Activated naive CD4-positive, alpha-beta T cell treated with anti-CD3 and anti-CD28 coated beads for 36 hours (primary cell): ENCODE results near the gene PLCB2. TPM values are rescaled to one million over a fixed set of nuclear protein-coding genes. Genes with fewer than 3 reads are reported as not detected.

Source experiments
- CTCF ChIA-PET: fragments of 350-600 bp; sonication (Branson Sonifier 250); formaldehyde crosslinking; loops from one replicate; lab custom pipeline; 2021; ENCODE audit warnings: antibody characterized with exemption; lab: Charles Lee
- DNase-seq: peaks from one replicate; pipeline ENCODE4 v3.0.0-alpha.2; 2020
- H3K27ac Mint-ChIP-seq: one replicate; pipeline ENCODE4 v1.8.0; 2021; ENCODE audit warnings: mild to moderate bottlenecking, mixed read lengths
- H3K27me3 Mint-ChIP-seq: one replicate; pipeline ENCODE4 v1.8.0; 2021; ENCODE audit warnings: low read depth, mixed read lengths
- H3K36me3 Mint-ChIP-seq: one replicate; pipeline ENCODE4 v1.8.0; 2021; ENCODE audit warnings: low read depth, mixed read lengths
- H3K4me1 Mint-ChIP-seq: one replicate; pipeline ENCODE4 v1.8.0; 2021; ENCODE audit warnings: low read depth, mixed read lengths
- H3K4me3 Mint-ChIP-seq: one replicate; pipeline ENCODE4 v1.8.0; 2021; ENCODE audit warnings: mild to moderate bottlenecking, moderate library complexity, mixed read lengths
- H3K9me3 Mint-ChIP-seq: one replicate; pipeline ENCODE4 v1.8.0; 2021; ENCODE audit warnings: mixed read lengths
- intact Hi-C: fragments of 100-400 bp; cut with micrococcal nuclease; formaldehyde crosslinking; loops from one replicate; pipeline ENCODE4 v1.15.1; 2023
- total RNA-seq, 2 experiments: library from RNA; stranded (reverse); gene quantifications; one replicate each; pipeline ENCODE4 v1.2.3, GENCODE V29; 2021

Gene PLCB2
- total RNA-seq, 2 experiments from 2014 or later: 55.0 to 56.7 TPM

DNA sequence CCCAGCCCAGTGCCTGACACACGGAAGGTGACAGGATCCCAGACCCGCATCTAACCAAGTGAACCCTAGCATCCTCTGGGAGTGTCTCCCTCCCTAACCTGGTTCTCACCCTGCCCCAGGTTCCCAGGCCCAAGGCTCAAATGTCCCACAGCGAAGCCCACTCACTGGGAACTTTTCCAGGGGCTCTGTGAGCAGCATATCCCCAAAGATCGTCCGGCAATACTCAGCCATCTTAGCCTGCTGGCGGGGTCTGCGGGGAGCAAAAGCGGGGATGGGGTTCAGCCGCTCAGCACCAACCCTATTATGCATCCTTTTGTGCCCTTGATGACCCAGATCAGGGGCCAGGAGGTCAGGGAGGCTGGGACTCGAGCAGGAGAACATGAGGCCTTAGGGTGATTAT lies 10.4 kb downstream of the PLCB2 start:
- H3K4me3 Mint-ChIP-seq: no peak overlapping the region

DNA sequence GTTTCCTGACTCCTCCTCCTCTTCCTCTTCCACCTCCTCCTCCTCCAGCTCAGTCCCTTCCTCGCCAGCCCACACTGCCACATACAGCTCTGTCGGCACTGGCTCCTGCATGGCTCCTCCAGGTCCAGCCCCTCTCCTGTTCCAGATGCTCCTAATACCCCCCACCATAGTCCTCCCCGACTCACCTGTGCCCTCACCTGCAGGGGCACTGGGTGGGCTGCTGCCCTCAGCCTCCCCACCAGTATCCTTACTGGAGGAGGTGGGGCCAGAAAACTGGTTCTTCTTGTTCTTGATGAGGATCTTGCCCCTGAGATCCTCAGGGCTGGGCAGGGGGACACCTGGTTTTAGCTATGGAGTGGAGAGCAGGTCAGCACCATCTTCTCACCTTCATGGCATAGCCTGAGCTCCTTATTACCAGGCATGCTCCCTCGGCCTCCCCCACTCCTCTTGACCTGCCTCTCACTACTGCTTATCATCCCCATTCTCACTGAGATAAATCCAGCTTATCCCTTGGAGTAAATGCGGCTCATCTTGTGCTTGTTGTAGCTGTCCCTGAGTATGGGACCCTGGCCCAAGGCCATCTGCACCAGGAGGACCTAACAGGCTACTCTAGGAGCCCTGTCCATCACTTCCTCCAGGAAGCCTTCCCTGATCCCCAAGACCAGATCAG lies 11.0 kb downstream of the PLCB2 start:
- intact Hi-C loops: no loop called here
- H3K36me3 Mint-ChIP-seq: peaks cover 21% of the 10 kb centered on the region
- CTCF ChIA-PET: interaction anchor here (1.0 kb wide), 2 partner anchors 13 to 14 kb away, joined by 3 read pairs; no protein-coding TSS in a partner anchor
- H3K27ac Mint-ChIP-seq: no peak overlapping the region
- peaks cover 2% of the 10 kb centered on the region for H3K9me3 Mint-ChIP-seq
- DNase-seq: no peak
- H3K4me3 Mint-ChIP-seq: no peak overlapping the region
- H3K27me3 Mint-ChIP-seq: no peaks in the 10 kb centered on the region
- no peaks in the 10 kb centered on the region for H3K4me1 Mint-ChIP-seq

More for the DNA sequence above, 10.4 kb downstream of the PLCB2 start:
- Mint-ChIP-seq H3K27ac (no peak overlapping the region), H3K27me3 (no peaks in the 10 kb centered on the region), H3K36me3 (peaks cover 23% of the 10 kb centered on the region), H3K4me1 (no peaks in the 10 kb centered on the region), H3K9me3 (peaks cover 2% of the 10 kb centered on the region)
- CTCF ChIA-PET: interaction anchor here (1.0 to 1.1 kb wide), 2 partner anchors 12 to 18 kb away, joined by 3 read pairs; no protein-coding TSS in a partner anchor
- intact Hi-C loops: no loop called here
- no peak for DNase-seq

DNA sequence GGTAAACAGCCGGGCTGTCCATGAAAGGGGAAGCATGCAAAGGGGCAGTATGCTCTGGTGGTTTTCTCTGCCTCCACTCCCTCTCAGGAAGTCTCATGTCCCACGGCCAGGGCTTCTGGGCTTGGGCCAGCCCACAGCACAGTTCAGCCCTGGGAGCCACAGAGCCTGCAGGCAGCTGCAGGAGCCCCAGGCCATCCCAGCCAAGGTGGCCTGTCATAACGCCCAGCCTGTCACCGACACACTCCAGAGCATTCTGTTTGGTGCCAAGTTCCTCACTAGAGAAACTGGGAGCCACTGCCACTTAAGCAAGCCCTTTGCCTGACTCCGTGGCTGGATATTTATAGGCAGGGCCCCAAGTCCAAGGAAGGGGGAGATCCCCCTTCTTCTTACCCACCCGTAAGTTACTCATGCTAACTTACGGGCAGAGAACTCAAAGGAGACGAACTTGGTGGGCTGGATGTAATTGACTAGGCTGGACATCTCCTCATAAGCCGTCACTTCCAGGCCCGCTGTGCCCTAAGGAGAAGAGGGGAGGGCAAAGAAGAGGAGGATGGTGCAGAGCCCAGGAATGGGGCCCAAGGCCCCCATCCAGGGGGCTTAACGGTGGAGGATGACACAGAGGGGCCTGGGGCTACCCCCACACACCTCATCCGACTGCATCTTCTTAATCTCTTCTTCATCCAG lies 11.7 kb downstream of the PLCB2 start:
- no peaks in the 10 kb centered on the region for H3K27me3 Mint-ChIP-seq
- CTCF ChIA-PET: interaction anchor here (1.0 to 1.7 kb wide), 4 partner anchors 14 to 21 kb away, joined by 3 to 8 read pairs (median 4); no protein-coding TSS in a partner anchor
- DNase-seq: no peak
- no peak overlapping the region for H3K4me3 Mint-ChIP-seq
- H3K27ac Mint-ChIP-seq: no peak overlapping the region
- no peaks in the 10 kb centered on the region for H3K4me1 Mint-ChIP-seq
- intact Hi-C loops: no loop called here
- peaks cover 17% of the 10 kb centered on the region for H3K36me3 Mint-ChIP-seq
- H3K9me3 Mint-ChIP-seq: peaks cover 2% of the 10 kb centered on the region

DNA sequence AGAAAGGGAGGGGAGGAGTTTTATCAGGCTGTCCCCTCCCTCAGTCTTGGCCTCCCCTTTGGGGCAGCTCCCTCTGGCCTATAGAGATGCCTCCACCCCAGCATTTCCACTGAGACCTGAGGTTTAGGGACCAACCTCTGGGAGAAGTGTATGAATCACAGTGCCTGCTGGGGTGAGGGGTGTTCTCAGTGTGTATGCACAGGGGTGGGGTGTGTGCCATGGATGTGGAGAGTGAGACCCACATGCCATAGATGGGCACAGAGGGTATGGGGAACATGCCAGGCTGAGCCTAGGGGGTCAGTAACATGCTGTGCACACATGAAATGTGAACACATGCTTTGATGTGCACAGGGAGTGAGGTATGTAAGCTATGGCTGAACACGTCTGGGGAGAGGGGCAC lies 12.4 kb downstream of the PLCB2 start:
- DNase-seq: no peak
- Mint-ChIP-seq H3K4me1 (no peaks in the 10 kb centered on the region), H3K27ac (no peak overlapping the region), H3K36me3 (peaks cover 12% of the 10 kb centered on the region), H3K9me3 (no peaks in the 10 kb centered on the region), H3K4me3 (no peak overlapping the region), H3K27me3 (no peaks in the 10 kb centered on the region)
- intact Hi-C loops: no loop called here
- CTCF ChIA-PET: interaction anchor here (1.0 to 1.7 kb wide), 3 partner anchors 14 to 21 kb away, joined by 4 to 8 read pairs (median 4); no protein-coding TSS in a partner anchor

DNA sequence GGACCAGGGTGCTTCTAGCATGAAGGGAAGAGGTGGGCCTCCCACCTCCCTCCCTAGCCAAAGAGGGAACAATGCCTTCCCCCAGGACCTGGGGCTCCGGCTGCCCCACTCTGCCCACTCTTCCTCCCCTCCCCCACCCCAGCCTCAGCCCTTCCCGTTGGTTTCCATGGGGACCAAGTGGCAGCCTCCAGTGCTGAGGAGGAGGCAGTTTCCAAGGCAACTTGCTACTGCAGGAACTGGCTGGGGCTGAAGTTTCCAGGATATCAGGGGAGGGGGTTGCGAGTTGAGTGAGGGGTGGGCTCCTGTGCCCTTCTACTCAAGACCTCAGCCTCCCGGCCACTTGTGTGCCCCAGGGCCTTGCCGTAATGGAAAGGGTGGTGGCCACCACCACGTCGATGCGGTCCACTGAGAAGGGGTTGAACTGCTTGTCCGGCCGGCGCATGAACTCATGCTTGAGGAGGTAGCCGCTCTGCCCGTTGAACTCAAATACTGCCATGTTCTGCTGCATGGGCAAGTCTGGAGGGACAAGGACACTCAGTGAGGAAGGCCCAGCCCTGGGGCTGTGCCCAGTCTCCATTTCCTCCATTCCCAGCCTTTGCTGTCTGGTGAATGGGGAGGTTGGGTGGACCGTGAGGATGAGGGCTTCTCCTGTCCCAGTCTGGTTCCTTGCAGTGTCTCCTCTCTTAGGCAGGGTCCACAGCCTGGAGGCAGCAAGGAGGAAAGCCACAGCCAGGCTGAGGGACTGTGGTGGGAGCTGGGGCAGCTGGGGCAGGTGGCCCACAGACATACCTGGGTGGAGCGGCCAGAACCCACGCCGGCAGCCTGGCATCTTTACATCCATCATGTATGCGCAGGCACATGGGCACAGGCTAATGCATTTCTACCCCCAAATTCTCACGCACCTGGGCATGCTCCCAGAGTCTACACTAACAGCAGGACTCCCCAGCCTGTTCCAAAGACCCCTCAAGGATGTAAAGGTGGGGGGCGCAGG lies 13.5 kb downstream of the PLCB2 start:
- no peak for DNase-seq
- H3K4me1 Mint-ChIP-seq: no peaks in the 10 kb centered on the region
- H3K36me3 Mint-ChIP-seq: peaks cover 4% of the 10 kb centered on the region
- H3K4me3 Mint-ChIP-seq: no peak overlapping the region
- CTCF ChIA-PET: interaction anchor here (1.1 to 1.7 kb wide), 4 partner anchors 13 to 17 kb away, joined by 3 to 7 read pairs (median 4); partner anchors contain the start of gene PLCB2
- intact Hi-C loops: no loop called here
- H3K9me3 Mint-ChIP-seq: no peaks in the 10 kb centered on the region
- H3K27ac Mint-ChIP-seq: no peak overlapping the region
- no peaks in the 10 kb centered on the region for H3K27me3 Mint-ChIP-seq

DNA sequence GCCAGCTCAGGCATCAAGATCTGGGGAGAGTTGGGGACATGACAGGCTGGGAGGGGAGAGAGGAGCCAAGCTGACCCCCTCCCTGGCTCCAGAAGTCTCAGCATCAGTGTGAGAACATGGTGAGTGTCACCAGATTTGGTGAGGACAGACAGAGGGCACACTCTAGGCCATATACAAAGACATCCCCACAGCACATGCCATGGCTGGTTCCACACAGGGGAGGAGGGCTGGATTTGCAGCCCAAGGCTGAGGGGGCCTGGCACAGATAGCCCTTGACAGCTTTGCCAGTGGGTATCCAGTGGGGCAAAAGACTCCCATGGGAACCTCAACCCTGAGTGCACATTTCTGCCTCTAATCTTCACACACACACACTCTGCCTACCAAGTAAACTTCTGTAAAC lies 14.7 kb downstream of the PLCB2 start:
- Mint-ChIP-seq H3K4me1 (no peaks in the 10 kb centered on the region), H3K4me3 (no peak overlapping the region), H3K27ac (no peak overlapping the region), H3K9me3 (no peaks in the 10 kb centered on the region), H3K36me3 (peaks cover 2% of the 10 kb centered on the region), H3K27me3 (no peaks in the 10 kb centered on the region)
- CTCF ChIA-PET: interaction anchor here (1.1 to 1.5 kb wide), 2 partner anchors 13 to 15 kb away, joined by 3 to 7 read pairs; partner anchors contain the start of gene PLCB2
- DNase-seq: no peak
- intact Hi-C loops: no loop called here

DNA sequence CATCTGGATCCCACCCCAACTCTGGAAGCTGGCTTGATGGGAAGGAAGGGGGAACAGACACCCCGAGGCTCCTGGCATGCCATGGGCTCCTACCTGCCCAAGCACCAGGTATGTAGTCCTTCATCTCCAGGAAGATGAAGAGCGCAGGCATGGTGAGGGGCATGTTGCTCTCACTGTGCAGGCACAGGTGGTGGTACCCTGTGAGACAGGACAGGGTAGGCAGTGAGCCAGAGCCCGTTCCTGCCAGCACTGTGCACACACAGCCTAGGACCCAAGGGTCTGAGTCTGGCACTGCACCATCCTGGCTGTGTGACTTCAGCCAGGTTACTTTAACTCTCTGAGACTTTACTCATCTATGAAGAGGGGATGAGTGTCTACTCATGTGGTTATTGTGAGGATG lies 15.5 kb downstream of the PLCB2 start:
- intact Hi-C loops: no loop called here
- DNase-seq: no peak
- CTCF ChIA-PET: interaction anchor here (1.5 to 4.8 kb wide), 2 partner anchors 12 to 17 kb away, joined by 7 to 40 read pairs; partner anchors contain the start of gene PLCB2
- H3K4me1 Mint-ChIP-seq: no peaks in the 10 kb centered on the region
- peaks cover 2% of the 10 kb centered on the region for H3K36me3 Mint-ChIP-seq
- no peaks in the 10 kb centered on the region for H3K27me3 Mint-ChIP-seq
- no peaks in the 10 kb centered on the region for H3K9me3 Mint-ChIP-seq
- no peak overlapping the region for H3K4me3 Mint-ChIP-seq
- H3K27ac Mint-ChIP-seq: no peak overlapping the region

DNA sequence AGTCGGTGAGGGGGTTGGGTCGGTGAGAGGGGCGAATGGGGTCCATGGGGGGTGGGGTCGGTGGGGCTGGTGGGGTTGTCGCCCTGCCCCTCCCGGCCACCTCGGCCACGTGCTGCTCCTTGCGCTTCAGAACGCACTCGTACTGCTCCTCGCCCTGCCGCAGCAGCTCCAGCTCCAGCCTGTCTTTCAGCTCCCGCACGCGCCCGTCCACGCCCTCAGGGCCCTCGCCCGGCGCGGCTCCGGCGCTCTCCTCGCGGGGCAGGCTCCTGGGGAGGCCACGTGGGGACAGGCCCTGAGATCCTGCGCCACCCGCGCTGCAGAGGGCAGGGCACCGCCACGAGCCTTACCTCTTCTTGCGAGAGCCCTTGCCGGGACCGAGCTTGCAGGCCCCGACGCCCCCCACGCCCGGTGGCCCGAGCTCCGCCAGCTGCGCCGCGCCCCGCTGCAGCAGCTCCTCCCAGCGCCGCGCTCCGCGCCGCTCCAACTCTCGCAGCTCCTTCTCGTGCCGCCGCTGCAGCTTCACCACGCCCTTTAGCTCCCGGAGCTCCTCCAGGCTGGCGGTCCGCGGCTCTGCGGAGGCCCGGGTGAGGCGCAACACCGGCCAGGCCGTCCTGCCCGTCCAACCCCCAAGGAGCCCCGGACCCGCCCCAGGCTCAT lies 16.7 kb downstream of the PLCB2 start:
- Mint-ChIP-seq H3K27ac (no peak overlapping the region), H3K27me3 (no peaks in the 10 kb centered on the region), H3K36me3 (peaks cover 2% of the 10 kb centered on the region), H3K4me3 (no peak overlapping the region), H3K9me3 (no peaks in the 10 kb centered on the region), H3K4me1 (no peaks in the 10 kb centered on the region)
- no peak for DNase-seq
- CTCF ChIA-PET: interaction anchor here (0.7 to 4.8 kb wide), 9 partner anchors 11 to 414 kb away, joined by 3 to 40 read pairs (median 5); partner anchors contain the start of gene PLCB2
- intact Hi-C loops: no loop called here

DNA sequence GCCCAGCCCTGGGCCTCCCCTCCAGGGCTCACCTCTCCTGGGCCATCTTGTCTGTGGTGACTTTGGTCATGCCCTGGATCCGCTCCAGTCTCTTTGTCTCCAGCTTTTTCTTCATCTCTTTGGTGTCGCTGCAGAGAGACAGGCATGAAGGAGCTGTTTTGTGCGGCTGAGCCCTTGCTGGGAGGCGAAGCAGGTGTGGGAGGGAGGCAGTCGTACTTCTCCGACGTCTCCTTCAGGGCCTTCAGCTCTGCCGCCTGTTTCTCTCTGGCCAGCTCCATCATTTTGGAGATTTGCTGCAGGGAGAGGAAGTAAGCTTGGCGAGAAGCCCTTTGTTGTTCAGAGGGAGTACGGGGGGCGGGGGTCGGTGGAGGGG lies 17.2 kb downstream of the PLCB2 start:
- Mint-ChIP-seq H3K36me3 (peaks cover 2% of the 10 kb centered on the region), H3K9me3 (no peaks in the 10 kb centered on the region), H3K4me3 (no peak overlapping the region), H3K27ac (no peak overlapping the region), H3K27me3 (no peaks in the 10 kb centered on the region), H3K4me1 (peaks cover 1% of the 10 kb centered on the region)
- CTCF ChIA-PET: interaction anchor here (1.1 to 4.8 kb wide), 7 partner anchors 10 to 414 kb away, joined by 3 to 40 read pairs (median 5); partner anchors contain the start of gene PLCB2
- DNase-seq: no peak
- intact Hi-C loops: no loop called here

DNA sequence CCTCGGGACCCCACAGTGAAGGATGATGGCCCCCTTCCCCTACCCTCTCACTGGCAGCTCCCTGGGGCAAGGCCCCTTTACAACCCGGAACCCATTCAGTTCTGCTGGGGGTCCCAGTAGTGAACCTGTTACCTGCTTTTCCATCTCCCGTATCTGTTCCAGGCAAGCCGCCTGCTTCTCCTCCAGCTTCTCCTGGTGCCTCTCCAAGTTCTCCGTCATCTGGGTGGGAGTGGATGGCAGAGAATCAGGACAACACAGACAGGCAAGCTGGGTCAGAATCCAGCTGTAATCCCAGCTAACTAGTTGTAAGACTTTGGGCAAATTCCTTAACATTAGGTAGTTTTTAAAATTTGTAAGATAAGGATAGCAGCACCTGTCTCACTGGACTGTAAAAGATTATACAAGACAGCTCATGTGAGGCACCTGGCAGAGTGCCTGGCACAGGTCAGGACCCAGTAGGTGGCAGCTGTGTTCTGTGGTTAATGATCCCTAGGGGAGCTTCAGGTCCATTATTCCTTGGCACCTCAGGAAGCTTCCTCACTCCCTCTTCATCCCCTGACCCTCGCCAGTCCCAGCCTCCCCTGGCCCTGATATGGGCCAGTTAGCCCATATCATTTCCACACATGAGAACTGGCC lies 18.5 kb downstream of the PLCB2 start:
- H3K9me3 Mint-ChIP-seq: no peaks in the 10 kb centered on the region
- no peak for DNase-seq
- no peak overlapping the region for H3K27ac Mint-ChIP-seq
- H3K4me1 Mint-ChIP-seq: peaks cover 1% of the 10 kb centered on the region
- H3K4me3 Mint-ChIP-seq: no peak overlapping the region
- H3K27me3 Mint-ChIP-seq: no peaks in the 10 kb centered on the region
- intact Hi-C loops: no loop called here
- CTCF ChIA-PET: interaction anchor here (0.7 to 4.8 kb wide), 6 partner anchors 9 to 49 kb away, joined by 3 to 40 read pairs (median 6); partner anchors contain the start of gene PLCB2
- peaks cover 2% of the 10 kb centered on the region for H3K36me3 Mint-ChIP-seq

DNA sequence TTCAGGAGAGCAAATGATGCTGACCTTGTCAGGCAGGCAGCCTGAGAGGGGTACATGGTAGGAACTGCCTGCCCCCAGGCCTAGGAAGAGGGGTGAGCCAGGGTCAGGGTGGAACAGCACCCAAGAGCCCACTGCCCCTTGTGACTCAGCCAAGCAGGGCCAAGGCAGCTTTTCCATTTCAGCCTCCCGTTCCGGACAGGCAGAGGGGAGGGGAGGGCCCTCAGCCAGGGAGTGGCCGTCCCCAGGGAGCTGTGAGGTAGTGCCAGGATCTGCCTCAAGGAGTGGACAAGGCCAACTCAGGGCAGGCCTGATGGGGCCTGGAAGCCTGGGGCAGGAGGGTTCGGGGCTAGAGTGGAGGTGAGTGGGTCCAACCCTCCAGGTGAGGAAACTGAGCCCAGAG lies 19.8 kb downstream of the PLCB2 start:
- intact Hi-C loops: no loop called here
- H3K27ac Mint-ChIP-seq: no peak overlapping the region

More for the DNA sequence above, 19.8 kb downstream of the PLCB2 start:
- Mint-ChIP-seq H3K4me1 (peaks cover 1% of the 10 kb centered on the region), H3K27me3 (peaks cover 2% of the 10 kb centered on the region), H3K9me3 (no peaks in the 10 kb centered on the region), H3K4me3 (no peak overlapping the region), H3K36me3 (peaks cover 2% of the 10 kb centered on the region)
- CTCF ChIA-PET: interaction anchor here (0.6 to 4.8 kb wide), 6 partner anchors 9 to 80 kb away, joined by 3 to 40 read pairs (median 4); partner anchors contain the start of gene PLCB2
- no peak for DNase-seq
